Stomach (tissue), 9 donors: ENCODE data around the gene PLEKHS1. TPM values are rescaled to one million over a fixed set of nuclear protein-coding genes. Genes with fewer than 3 reads are reported as not detected.

Source experiments
- DNase-seq, 2 donors: peaks; one replicate each; pipeline versions ENCODE4 v3.0.0 to v3.0.0-alpha.2; 2013 to 2019
- H3K27ac ChIP-seq, 5 donors: fragments of 200-600 bp in 4 of 5; sonication (generic) in 4 of 5; one replicate each; pipeline ENCODE4 v1.5.1; 2013 to 2019; ENCODE audit warnings: mild to moderate bottlenecking in 1 of 5, moderate library complexity in 1 of 5
- H3K27me3 ChIP-seq, 3 donors: fragments of 200-600 bp; sonication (generic); one replicate each; pipeline ENCODE4 v1.5.1; 2017 to 2019; ENCODE audit warnings: mixed run types in 1 of 3
- H3K36me3 ChIP-seq, 4 donors: fragments of 200-600 bp; sonication (generic); 1 replicate in 3 of 4; 2 replicates in 1 of 4; pipeline ENCODE4 v1.5.1; 2016 to 2019
- H3K4me1 ChIP-seq, 4 donors: fragments of 200-600 bp; sonication (generic); one replicate each; pipeline ENCODE4 v1.5.1; 2016 to 2019
- H3K4me3 ChIP-seq, 4 donors: fragments of 200-600 bp; sonication (generic) in 3 of 4; one replicate each; pipeline ENCODE4 v1.5.1; 2016 to 2019; ENCODE audit warnings: mild to moderate bottlenecking in 1 of 4
- H3K9me3 ChIP-seq, 4 donors: fragments of 200-600 bp; sonication (generic); one replicate each; pipeline ENCODE4 v1.5.1; 2016 to 2019
- CTCF ChIP-seq, 7 experiments: fragments of 450-650 bp in 4 of 7; fragments of 200-600 bp in 3 of 7; sonication (generic) in 3 of 7; IDR thresholded peaks; one replicate each; pipeline ENCODE4 v1.5.1; 2016 to 2019; ENCODE audit warnings: antibody characterized with exemption in 7 of 7, control low read depth in 2 of 7, mild to moderate bottlenecking in 1 of 7
- EP300 ChIP-seq: sonication (generic); formaldehyde crosslinking; IDR thresholded peaks from one replicate; pipeline ENCODE4 v1.6.1; 2017; ENCODE audit warnings: antibody characterized with exemption
- POLR2A ChIP-seq, 4 donors: fragments of 450-650 bp; IDR thresholded peaks; one replicate each; pipeline ENCODE4 v1.6.1; 2016; ENCODE audit warnings: antibody characterized with exemption in 4 of 4, control low read depth in 2 of 4, mild to moderate bottlenecking in 1 of 4, moderate library complexity in 1 of 4
- POLR2AphosphoS5 ChIP-seq, 3 donors: sonication (generic); formaldehyde crosslinking; IDR thresholded peaks; one replicate each; pipeline ENCODE4 v1.6.1; 2016; ENCODE audit warnings: antibody characterized with exemption in 3 of 3
- WGBS, 5 donors: extraction: QIAGEN DNeasy Blood & Tissue Kit in 3 of 5; methylation state at CpG; one replicate each; pipeline versions ENCODE4 v1.1.5 to v1.1.7; 2013 to 2018; 5-methylcytosine and 5-hydroxymethylcytosine counted together
- intact Hi-C: fragments of 100-400 bp; cut with DNase I; formaldehyde crosslinking; loops from one replicate; pipeline ENCODE4 v1.15.1; 2023; ENCODE audit warnings: low total_unique reads
- polyA plus RNA-seq, 3 donors: library from polyadenylated mRNA; stranded (reverse); fragments of 200-250 nt; gene quantifications; one replicate each; pipeline ENCODE4 v1.2.3, GENCODE V29; 2013
- total RNA-seq, 5 donors: library from RNA; depleted of rRNA; stranded (reverse); fragments of >200 nt; gene quantifications; one replicate each; pipeline versions ENCODE4 v1.1.0 to v1.2.3, GENCODE V29; 2014 to 2016
- donor health status: healthy with polysubstance abuse.
- donor health status: Bipolar disorder and iron deficiency.
- donor health status: healthy.

PLEKHS1 gene
- total and polyA plus RNA-seq, 8 donors: 0.46 to 2.9 (median 1.7) TPM; not detected in 1

- TF ChIP-seq EP300: no peak
- no peak for TF ChIP-seq POLR2AphosphoS5 (IDR thresholded peaks at IDR 0.05)
- TF ChIP-seq CTCF (IDR thresholded peaks at IDR 0.05): no peak
- no peak for TF ChIP-seq POLR2A (IDR thresholded peaks at IDR 0.05)
- no peaks in the 10 kb centered on the region for H3K36me3 ChIP-seq
- 86 to 96% (median 95%) methylated on average over 3 of the region's 3 CpGs for WGBS, 5 donors
- no peak overlapping the region for H3K27ac ChIP-seq
- no peak for DNase-seq
- H3K9me3 ChIP-seq: no peaks in the 10 kb centered on the region
- no peaks in the 10 kb centered on the region for H3K27me3 ChIP-seq
- H3K4me3 ChIP-seq: no peak overlapping the region
- intact Hi-C loops: no loop called here
- peaks cover 7 to 14% (median 12%) of the 10 kb centered on the region in 4 donors for H3K4me1 ChIP-seq
These were observed 10.6 kb upstream of the PLEKHS1 start for GRCh38 chr10:113740850-113741249.

- TF ChIP-seq POLR2A (IDR thresholded peaks at IDR 0.05) (no peak), EP300 (no peak), POLR2AphosphoS5 (IDR thresholded peaks at IDR 0.05) (no peak), CTCF (IDR thresholded peaks at IDR 0.05) (no peak)
- 81 to 91% (median 89%) methylated on average over 2 of the region's 2 CpGs for WGBS, 5 donors
- intact Hi-C loops: no loop called here
These were observed 9.0 kb upstream of the PLEKHS1 start for GRCh38 chr10:113742466-113742865.

GRCh38 chr10:113743594-113743993 lies 7.9 kb upstream of the PLEKHS1 start:
- no peak overlapping the region for H3K4me3 ChIP-seq
- intact Hi-C loops: no loop called here
- no peaks in the 10 kb centered on the region for H3K27me3 ChIP-seq
- DNase-seq: no peak
- H3K9me3 ChIP-seq: no peaks in the 10 kb centered on the region
- no peak overlapping the region for H3K27ac ChIP-seq
- H3K4me1 ChIP-seq: peaks cover 0 to 9% (median 3%) of the 10 kb centered on the region in 4 donors
- TF ChIP-seq POLR2A (IDR thresholded peaks at IDR 0.05): no peak
- TF ChIP-seq EP300: no peak
- no peak for TF ChIP-seq CTCF (IDR thresholded peaks at IDR 0.05)
- TF ChIP-seq POLR2AphosphoS5 (IDR thresholded peaks at IDR 0.05): no peak
- no peaks in the 10 kb centered on the region for H3K36me3 ChIP-seq

More at GRCh38 chr10:113742466-113742865, 9.0 kb upstream of the PLEKHS1 start:
- Histone ChIP-seq H3K4me3 (no peak overlapping the region), H3K36me3 (no peaks in the 10 kb centered on the region), H3K4me1 (peaks cover 0 to 9% (median 3%) of the 10 kb centered on the region in 4 donors), H3K9me3 (no peaks in the 10 kb centered on the region), H3K27ac (no peak overlapping the region), H3K27me3 (no peaks in the 10 kb centered on the region)
- no peak for DNase-seq

- TF ChIP-seq POLR2A (IDR thresholded peaks at IDR 0.05): no peak
- no peak for TF ChIP-seq CTCF (IDR thresholded peaks at IDR 0.05)
- TF ChIP-seq EP300: no peak
- no peak for TF ChIP-seq POLR2AphosphoS5 (IDR thresholded peaks at IDR 0.05)
- intact Hi-C loops: no loop called here
- Histone ChIP-seq H3K36me3 (no peaks in the 10 kb centered on the region), H3K9me3 (no peaks in the 10 kb centered on the region), H3K27ac (no peak overlapping the region), H3K27me3 (no peaks in the 10 kb centered on the region), H3K4me3 (no peak overlapping the region), H3K4me1 (peaks cover 0 to 9% (median 7%) of the 10 kb centered on the region in 4 donors)
- DNase-seq: no peak
- 84 to 93% (median 86%) methylated on average over 2 of the region's 2 CpGs for WGBS, 5 donors
These were observed 6.1 kb upstream of the PLEKHS1 start for GRCh38 chr10:113745374-113745773.
